ENCODE measurements around the gene TNFRSF8.
A peak's percentile ranks its signal among the peaks of the same experiment; 100 is the strongest.

The TNFRSF8 gene

GRCh38 chr1:12072741-12073140, 9.6 kb downstream of the TNFRSF8 start:
- DNase-seq (ENCODE audit: extremely low read depth, low read depth): no peak
- no peak for TF ChIP-seq CTCF (IDR thresholded peaks at IDR 0.05; ENCODE audit: low read depth, low read length, missing control alignments)
- no peak overlapping the region for H3K4me3 ChIP-seq (replicated peaks; ENCODE audit: low read depth, low read length)

GRCh38 chr1:12073796-12074195, 10.7 kb downstream of the TNFRSF8 start:
- TF ChIP-seq CTCF (IDR thresholded peaks at IDR 0.05; ENCODE audit: low read depth, low read length, missing control alignments): no peak
- H3K4me3 ChIP-seq (replicated peaks; ENCODE audit: low read depth, low read length): no peak overlapping the region
- no peak for DNase-seq (ENCODE audit: extremely low read depth, low read depth)

- peak; percentile 87 for DNase-seq (ENCODE audit: extremely low read depth, low read depth)
- no peak for TF ChIP-seq CTCF (IDR thresholded peaks at IDR 0.05; ENCODE audit: low read depth, low read length, missing control alignments)
- no peak overlapping the region for H3K4me3 ChIP-seq (replicated peaks; ENCODE audit: low read depth, low read length)
Observed at GRCh38 chr1:12075195-12076114, 12.4 kb downstream of the TNFRSF8 start.

GRCh38 chr1:12076425-12077005, 13.4 kb downstream of the TNFRSF8 start:
- no peak for DNase-seq (ENCODE audit: extremely low read depth, low read depth)
- H3K4me3 ChIP-seq (replicated peaks; ENCODE audit: low read depth, low read length): no peak overlapping the region

GRCh38 chr1:12078575-12078937, 15.5 kb downstream of the TNFRSF8 start:
- TF ChIP-seq CTCF (IDR thresholded peaks at IDR 0.05; ENCODE audit: low read depth, low read length, missing control alignments): no peak
- H3K4me3 ChIP-seq (replicated peaks; ENCODE audit: low read depth, low read length): no peak overlapping the region
- no peak for DNase-seq (ENCODE audit: extremely low read depth, low read depth)

More at GRCh38 chr1:12076425-12077005, 13.4 kb downstream of the TNFRSF8 start:
- TF ChIP-seq CTCF (IDR thresholded peaks at IDR 0.05; ENCODE audit: low read depth, low read length, missing control alignments): no peak

- no peak overlapping the region for H3K4me3 ChIP-seq (replicated peaks; ENCODE audit: low read depth, low read length)
- peak; percentile 70 for TF ChIP-seq CTCF (IDR thresholded peaks at IDR 0.05; ENCODE audit: low read depth, low read length, missing control alignments)
- peak; percentile 31 for DNase-seq (ENCODE audit: extremely low read depth, low read depth)
Observed at GRCh38 chr1:12078938-12079861, 16.1 kb downstream of the TNFRSF8 start.

Data from HFF-Myc (cell line).